Neural progenitor cell (in vitro differentiated cells): ENCODE results near the gene MDH2. TPM values are rescaled to one million over a fixed set of nuclear protein-coding genes. Genes with fewer than 3 reads are reported as not detected.
"Not testable (repeated sequence)": the region's sequence is repeated elsewhere in the genome, so short reads cannot be mapped to it uniquely, and the experiment has no call there.

Experiments used
- DNase-seq: peaks from one replicate; pipeline ENCODE4 v3.0.0-alpha.2; 2016; ENCODE audit warnings: low spot score
- H2AFZ ChIP-seq: fragments of 200-600 bp; sonication (generic); replicated peaks from 2 replicates; pipeline ENCODE4 v1.6.1; 2016; ENCODE audit warnings: antibody characterized with exemption
- H3F3A ChIP-seq: fragments of 200-600 bp; sonication (generic); 2 replicates; pipeline ENCODE4 v1.6.1; 2016; ENCODE audit warnings: antibody characterized with exemption, low read depth
- H3K27ac ChIP-seq: fragments of 200-600 bp; sonication (generic); 2 replicates; pipeline ENCODE4 v1.5.1; 2016; ENCODE audit warnings: mild to moderate bottlenecking
- H3K27me3 ChIP-seq: fragments of 200-600 bp; sonication (generic); 2 replicates; pipeline ENCODE4 v1.6.1; 2016; ENCODE audit warnings: mild to moderate bottlenecking, moderate library complexity
- H3K36me3 ChIP-seq: fragments of 200-600 bp; sonication (generic); 2 replicates; pipeline ENCODE4 v1.5.1; 2016
- H3K4me1 ChIP-seq: fragments of 200-600 bp; sonication (generic); 2 replicates; pipeline ENCODE4 v1.6.1; 2016; ENCODE audit warnings: mixed run types
- H3K4me2 ChIP-seq: fragments of 200-600 bp; sonication (generic); 2 replicates; pipeline ENCODE4 v1.6.1; 2016
- H3K4me3 ChIP-seq: fragments of 200-600 bp; sonication (generic); 2 replicates; pipeline ENCODE4 v1.5.1; 2016
- H3K79me2 ChIP-seq: fragments of 200-600 bp; sonication (generic); 2 replicates; pipeline ENCODE4 v1.6.1; 2016; ENCODE audit warnings: low read depth
- H3K9ac ChIP-seq: fragments of 200-600 bp; sonication (generic); 2 replicates; pipeline ENCODE4 v1.6.1; 2016
- H3K9me3 ChIP-seq: fragments of 200-600 bp; sonication (generic); 2 replicates; pipeline ENCODE4 v1.5.1; 2016; ENCODE audit warnings: low read depth
- H4K20me1 ChIP-seq: fragments of 200-600 bp; sonication (generic); 2 replicates; pipeline ENCODE4 v1.6.1; 2016; ENCODE audit warnings: low read depth
- H3K27ac Mint-ChIP-seq: 3 replicates; pipeline ENCODE4 v1.8.0; 2021; ENCODE audit warnings: mixed read lengths
- H3K27me3 Mint-ChIP-seq: 2 replicates; pipeline ENCODE4 v1.8.0; 2022; ENCODE audit warnings: low read depth, mild to moderate bottlenecking, inconsistent platforms, moderate library complexity, mixed read lengths; ENCODE audit not compliant: insufficient read depth
- H3K36me3 Mint-ChIP-seq: 3 replicates; pipeline ENCODE4 v1.8.0; 2021; ENCODE audit warnings: mixed read lengths
- H3K4me1 Mint-ChIP-seq: 3 replicates; pipeline ENCODE4 v1.8.0; 2021; ENCODE audit warnings: mixed read lengths
- H3K4me3 Mint-ChIP-seq: 3 replicates; pipeline ENCODE4 v1.8.0; 2021; ENCODE audit warnings: mild to moderate bottlenecking, moderate library complexity, mixed read lengths
- H3K9me3 Mint-ChIP-seq: 3 replicates; pipeline ENCODE4 v1.8.0; 2020; ENCODE audit warnings: mixed read lengths
- EZH2 ChIP-seq: fragments of 200-600 bp; sonication (generic); IDR thresholded peaks from 2 replicates; pipeline ENCODE4 v1.6.1; 2017; ENCODE audit warnings: antibody characterized with exemption, mild to moderate bottlenecking, moderate library complexity
- EZH2phosphoT487 ChIP-seq: fragments of 200-600 bp; sonication (generic); IDR thresholded peaks from 2 replicates; pipeline ENCODE4 v1.6.1; 2017; ENCODE audit warnings: antibody characterized with exemption
- total RNA-seq: library from RNA; depleted of rRNA; stranded (reverse); fragments of >200 nt; gene quantifications from 2 replicates; pipeline ENCODE4 v1.2.3, GENCODE V29; 2015; ENCODE audit warnings: low replicate concordance
- TF ChIP-seq, protein P1 (sequence below): fragments of 200-600 bp; sonication (generic); IDR thresholded peaks from 2 replicates; pipeline ENCODE4 v1.5.1; 2017; ENCODE audit warnings: antibody characterized with exemption, mild to moderate bottlenecking

Gene MDH2
- total RNA-seq, 1 donor from 2014 or later, result 51.5 TPM

GRCh38 chr7:76020031-76020714 is 27.7 kb upstream of the MDH2 start:
- no peaks in the 10 kb centered on the region for H3K4me1 ChIP-seq
- DNase-seq, result peak; percentile 84
- Mint-ChIP-seq H3K9me3 (no peaks in the 10 kb centered on the region), H3K27ac (peak overlapping the region; percentile 60), H3K27me3 (no peaks in the 10 kb centered on the region), H3K4me3 (no peak overlapping the region), H3K4me1 (peaks cover 6% of the 10 kb centered on the region), H3K36me3 (peaks cover 34% of the 10 kb centered on the region)
- no peak for TF ChIP-seq EZH2phosphoT487
- TF ChIP-seq, protein P1, sequence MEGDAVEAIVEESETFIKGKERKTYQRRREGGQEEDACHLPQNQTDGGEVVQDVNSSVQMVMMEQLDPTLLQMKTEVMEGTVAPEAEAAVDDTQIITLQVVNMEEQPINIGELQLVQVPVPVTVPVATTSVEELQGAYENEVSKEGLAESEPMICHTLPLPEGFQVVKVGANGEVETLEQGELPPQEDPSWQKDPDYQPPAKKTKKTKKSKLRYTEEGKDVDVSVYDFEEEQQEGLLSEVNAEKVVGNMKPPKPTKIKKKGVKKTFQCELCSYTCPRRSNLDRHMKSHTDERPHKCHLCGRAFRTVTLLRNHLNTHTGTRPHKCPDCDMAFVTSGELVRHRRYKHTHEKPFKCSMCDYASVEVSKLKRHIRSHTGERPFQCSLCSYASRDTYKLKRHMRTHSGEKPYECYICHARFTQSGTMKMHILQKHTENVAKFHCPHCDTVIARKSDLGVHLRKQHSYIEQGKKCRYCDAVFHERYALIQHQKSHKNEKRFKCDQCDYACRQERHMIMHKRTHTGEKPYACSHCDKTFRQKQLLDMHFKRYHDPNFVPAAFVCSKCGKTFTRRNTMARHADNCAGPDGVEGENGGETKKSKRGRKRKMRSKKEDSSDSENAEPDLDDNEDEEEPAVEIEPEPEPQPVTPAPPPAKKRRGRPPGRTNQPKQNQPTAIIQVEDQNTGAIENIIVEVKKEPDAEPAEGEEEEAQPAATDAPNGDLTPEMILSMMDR, result peak; percentile 92
- no peak overlapping the region for H2AFZ ChIP-seq
- no peaks in the 10 kb centered on the region for H4K20me1 ChIP-seq
- no peak overlapping the region for H3K4me3 ChIP-seq
- H3K79me2 ChIP-seq, result no peaks in the 10 kb centered on the region
- H3K9ac ChIP-seq, result no peak overlapping the region
- no peaks in the 10 kb centered on the region for H3K27me3 ChIP-seq
- no peak overlapping the region for H3K27ac ChIP-seq
- no peaks in the 10 kb centered on the region for H3F3A ChIP-seq
- H3K4me2 ChIP-seq, result no peak overlapping the region
- H3K36me3 ChIP-seq, result peaks cover 4% of the 10 kb centered on the region
- no peaks in the 10 kb centered on the region for H3K9me3 ChIP-seq

- no peak overlapping the region for H3K4me3 Mint-ChIP-seq
- peaks cover 23% of the 10 kb centered on the region for H3K36me3 Mint-ChIP-seq
- Histone ChIP-seq H3K9ac (no peak overlapping the region), H3K27ac (no peak overlapping the region), H3K27me3 (no peaks in the 10 kb centered on the region), H3K9me3 (no peaks in the 10 kb centered on the region), H3K4me3 (no peak overlapping the region), H3K79me2 (no peaks in the 10 kb centered on the region), H2AFZ (no peak overlapping the region), H3K36me3 (no peaks in the 10 kb centered on the region), H3K4me2 (no peak overlapping the region), H3F3A (no peaks in the 10 kb centered on the region), H4K20me1 (no peaks in the 10 kb centered on the region), H3K4me1 (no peaks in the 10 kb centered on the region)
- H3K4me1 Mint-ChIP-seq, result peaks cover 6% of the 10 kb centered on the region
- no peak for DNase-seq
- no peaks in the 10 kb centered on the region for H3K9me3 Mint-ChIP-seq
- H3K27me3 Mint-ChIP-seq, result no peaks in the 10 kb centered on the region
- peak overlapping the region; percentile 15 for H3K27ac Mint-ChIP-seq
- TF ChIP-seq, protein P1, result no peak
- TF ChIP-seq EZH2 (no peak), EZH2phosphoT487 (no peak)
These were observed 25.7 kb upstream of the MDH2 start for GRCh38 chr7:76022026-76022780.

DNA sequence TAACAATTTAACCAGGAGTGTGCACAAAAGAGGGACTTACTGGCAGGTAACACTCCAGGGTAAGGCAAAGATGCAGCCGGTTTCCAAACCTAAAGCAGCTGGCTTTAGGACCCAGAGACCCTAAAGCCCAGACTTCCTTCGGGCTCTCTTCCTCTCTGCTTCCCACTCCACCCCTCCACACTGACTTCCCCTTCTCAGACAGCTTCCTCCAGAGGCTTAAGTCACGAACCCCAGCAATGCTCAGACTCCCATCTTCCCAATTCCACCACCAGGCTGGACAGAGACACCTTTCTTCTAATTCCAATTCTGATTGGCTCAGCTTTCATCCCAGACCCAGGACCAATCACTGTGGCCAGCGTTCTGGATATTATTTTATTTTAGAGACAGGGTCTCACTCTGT is 24.9 kb upstream of the MDH2 start:
- no peak overlapping the region for H3K4me3 ChIP-seq
- Mint-ChIP-seq H3K4me1 (peaks cover 6% of the 10 kb centered on the region), H3K27me3 (no peaks in the 10 kb centered on the region), H3K9me3 (no peaks in the 10 kb centered on the region), H3K36me3 (peaks cover 19% of the 10 kb centered on the region), H3K27ac (no peak overlapping the region), H3K4me3 (no peak overlapping the region)
- no peak overlapping the region for H2AFZ ChIP-seq
- no peaks in the 10 kb centered on the region for H3K4me1 ChIP-seq
- no peaks in the 10 kb centered on the region for H3K79me2 ChIP-seq
- H3F3A ChIP-seq, result no peaks in the 10 kb centered on the region
- H3K27ac ChIP-seq, result no peak overlapping the region
- H3K27me3 ChIP-seq, result no peaks in the 10 kb centered on the region
- TF ChIP-seq EZH2phosphoT487 (no peak), EZH2 (no peak)
- TF ChIP-seq, protein P1, result no peak
- no peak overlapping the region for H3K4me2 ChIP-seq
- no peaks in the 10 kb centered on the region for H3K9me3 ChIP-seq
- no peak overlapping the region for H3K9ac ChIP-seq
- no peaks in the 10 kb centered on the region for H3K36me3 ChIP-seq
- DNase-seq, result no peak
- no peaks in the 10 kb centered on the region for H4K20me1 ChIP-seq

GRCh38 chr7:76029682-76030081 is 18.2 kb upstream of the MDH2 start:
- not testable (repeated sequence) for DNase-seq, H4K20me1 ChIP-seq, H3K4me1 Mint-ChIP-seq

More at GRCh38 chr7:76029682-76030081, 18.2 kb upstream of the MDH2 start:
- H3K27ac ChIP-seq, H3K9ac ChIP-seq, H3K4me3 Mint-ChIP-seq, H3K4me2 ChIP-seq, H3K4me1 ChIP-seq, H3K4me3 ChIP-seq, H3K9me3 Mint-ChIP-seq, H3K9me3 ChIP-seq, H3K27me3 Mint-ChIP-seq, H3K79me2 ChIP-seq, H2AFZ ChIP-seq, H3K27ac Mint-ChIP-seq, H3F3A ChIP-seq, H3K27me3 ChIP-seq, H3K36me3 ChIP-seq: not testable (repeated sequence)
- H3K36me3 Mint-ChIP-seq, result peaks cover 12% of the 10 kb centered on the region
